Epidermal melanocyte (primary cell): ENCODE measurements around the gene THEMIS2.
"Not testable (repeated sequence)": the region's sequence is repeated elsewhere in the genome, so short reads cannot be mapped to it uniquely, and the experiment has no call there.

ENCODE experiments used
- DNase-seq: peaks from one replicate; pipeline ENCODE4 v3.0.0; 2011; ENCODE audit warnings: low spot score; ENCODE audit not compliant: insufficient read length

THEMIS2 gene

DNA sequence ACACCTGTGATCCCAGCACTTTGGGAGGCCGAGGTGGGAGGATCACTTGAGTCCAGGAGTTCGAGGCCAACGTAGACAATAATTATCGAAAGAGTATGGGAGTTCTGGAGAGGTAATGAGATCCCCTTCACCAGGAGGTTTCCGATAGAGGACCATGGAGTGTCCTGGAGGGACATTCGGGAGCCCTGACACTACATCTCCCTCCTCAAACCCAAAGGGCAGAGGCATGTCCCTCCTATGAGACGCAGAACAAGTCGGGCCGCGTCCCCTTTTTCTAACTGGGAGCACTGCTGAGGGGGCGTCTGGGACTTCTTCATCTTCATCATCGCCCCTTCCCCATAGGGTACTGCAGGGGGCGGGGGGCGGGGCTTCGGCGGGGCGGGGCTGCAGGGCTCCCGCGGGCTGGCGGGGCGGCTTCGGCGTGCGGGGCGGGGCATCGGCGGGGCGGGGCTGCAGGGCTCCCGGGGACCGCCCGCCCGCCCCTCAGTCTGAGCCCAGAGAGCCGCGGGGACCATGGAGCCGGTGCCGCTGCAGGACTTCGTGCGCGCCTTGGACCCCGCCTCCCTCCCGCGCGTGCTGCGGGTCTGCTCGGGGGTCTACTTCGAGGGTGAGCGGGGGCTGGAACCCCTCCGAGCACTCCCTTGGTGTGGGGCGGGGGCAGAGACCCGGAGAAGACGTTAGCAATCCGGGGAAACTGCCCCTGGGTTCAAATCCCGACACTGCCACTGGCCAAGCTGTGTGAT is at the start of gene THEMIS2:
Gene THEMIS2 (plus strand): TSS at position 486 of the 743 bp plus-strand sequence. CDS start 28 bp downstream, at position 514.
- peak; percentile 36 for DNase-seq

DNA sequence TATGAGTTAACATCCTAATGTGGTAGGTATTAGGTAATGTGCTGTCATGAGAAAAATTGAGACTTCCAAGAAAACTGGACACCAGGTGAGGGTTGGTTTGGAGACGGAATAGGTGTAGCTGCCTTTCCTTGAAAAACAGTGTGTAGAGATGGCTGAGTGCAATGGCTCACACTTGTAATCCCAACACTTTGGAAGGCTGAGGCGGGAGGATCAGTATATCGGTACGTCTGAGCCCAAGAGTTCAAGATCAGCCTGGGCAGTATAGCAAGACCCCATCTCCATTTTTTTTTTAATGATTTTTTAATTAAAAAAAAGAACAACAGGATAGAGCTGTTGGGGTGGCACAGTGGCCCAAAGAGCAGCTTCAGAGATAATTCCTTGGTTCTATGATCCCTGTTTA is 48.6 kb upstream of the THEMIS2 start:
- DNase-seq, result no peak

DNA sequence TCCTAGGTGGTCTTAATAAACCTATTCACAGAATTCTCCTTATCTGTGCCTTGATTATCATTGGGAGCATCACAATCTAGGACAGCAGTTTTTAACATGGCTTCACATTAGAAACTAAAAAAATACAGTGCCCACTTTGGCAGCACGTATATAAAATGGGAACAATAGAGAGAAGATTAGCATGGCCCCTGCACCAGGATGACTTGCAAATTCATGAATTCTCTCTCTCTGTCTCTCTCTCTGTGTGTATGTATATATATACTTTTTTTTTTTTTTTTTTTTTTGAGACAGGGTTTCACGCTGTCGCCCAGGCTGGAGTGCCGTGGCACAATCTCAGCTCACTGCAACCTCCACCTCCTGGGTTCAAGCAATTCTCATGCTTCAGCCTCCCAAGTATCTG is 47.9 kb upstream of the THEMIS2 start:
- no peak for DNase-seq

DNA sequence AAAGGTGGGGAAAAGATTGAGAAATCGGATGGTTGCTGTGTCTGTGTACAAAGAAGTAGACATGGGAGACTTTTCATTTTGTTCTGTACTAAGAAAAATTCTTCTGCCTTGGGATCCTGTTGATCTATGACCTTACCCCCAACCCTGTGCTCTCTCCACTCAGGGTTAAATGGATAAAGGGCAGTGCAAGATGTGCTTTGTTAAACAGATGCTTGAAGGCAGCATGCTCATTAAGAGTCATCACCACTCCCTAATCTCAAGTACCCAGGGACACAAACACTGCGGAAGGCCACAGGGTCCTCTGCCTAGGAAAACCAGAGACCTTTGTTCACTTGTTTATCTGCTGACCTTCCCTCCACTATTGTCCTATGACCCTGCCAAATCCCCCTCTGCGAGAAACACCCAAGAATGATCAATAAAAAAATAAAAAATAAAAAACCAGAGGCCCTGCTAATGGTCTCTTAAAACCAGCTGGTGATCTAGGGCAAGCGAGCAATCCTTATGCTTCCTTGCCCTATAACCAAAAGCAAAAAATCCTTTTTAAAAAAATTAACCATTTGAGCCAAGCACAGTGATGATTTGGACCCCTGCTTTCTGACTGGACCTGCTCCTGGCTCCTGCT is 42.9 kb upstream of the THEMIS2 start:
- not testable (repeated sequence) for DNase-seq

DNA sequence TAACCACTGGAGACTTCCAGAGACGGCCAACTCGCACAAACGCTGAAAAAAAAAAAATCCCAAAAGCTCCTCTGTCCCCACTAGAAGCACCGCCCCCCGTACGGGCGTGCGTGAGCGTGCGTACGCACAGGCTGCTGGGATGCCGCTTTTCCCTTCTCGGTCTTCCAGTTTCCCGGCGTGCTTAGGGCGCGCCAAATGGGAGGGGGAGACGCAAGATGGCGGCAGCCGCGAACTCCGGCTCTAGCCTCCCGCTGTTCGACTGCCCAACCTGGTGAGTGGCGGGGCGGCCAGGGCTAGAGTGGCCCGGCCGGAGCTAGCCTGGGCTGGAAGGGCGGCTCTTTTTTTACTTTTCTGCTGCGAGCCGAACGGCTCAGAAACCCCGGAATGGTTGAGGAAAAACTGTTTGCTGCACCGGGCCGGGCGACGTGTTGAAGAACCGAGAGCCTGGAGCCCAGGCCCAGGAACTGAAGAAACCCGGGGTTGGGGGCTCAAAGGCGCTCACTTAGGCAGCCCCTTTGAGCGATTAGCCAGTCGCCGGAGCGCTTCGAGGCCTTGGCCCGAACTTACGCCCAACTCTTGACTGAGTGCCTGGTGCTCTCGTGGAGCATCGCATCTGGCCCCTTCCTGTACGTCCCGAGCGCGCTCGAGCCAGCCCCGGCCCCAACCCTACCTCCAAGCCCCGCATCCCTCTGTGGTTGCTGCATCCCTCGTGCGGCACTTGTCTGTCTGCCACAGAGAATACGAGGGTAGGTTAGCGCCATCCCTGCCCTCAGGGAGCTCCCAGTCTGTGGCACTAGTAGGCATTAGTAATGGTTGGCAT is 41.5 kb upstream of the THEMIS2 start, which contains the start of gene PPP1R8:
Gene PPP1R8 (plus strand): TSS at position 162 of the 820 bp plus-strand sequence. CDS start 54 bp downstream, at position 216.
- DNase-seq, result peak; percentile 78

DNA sequence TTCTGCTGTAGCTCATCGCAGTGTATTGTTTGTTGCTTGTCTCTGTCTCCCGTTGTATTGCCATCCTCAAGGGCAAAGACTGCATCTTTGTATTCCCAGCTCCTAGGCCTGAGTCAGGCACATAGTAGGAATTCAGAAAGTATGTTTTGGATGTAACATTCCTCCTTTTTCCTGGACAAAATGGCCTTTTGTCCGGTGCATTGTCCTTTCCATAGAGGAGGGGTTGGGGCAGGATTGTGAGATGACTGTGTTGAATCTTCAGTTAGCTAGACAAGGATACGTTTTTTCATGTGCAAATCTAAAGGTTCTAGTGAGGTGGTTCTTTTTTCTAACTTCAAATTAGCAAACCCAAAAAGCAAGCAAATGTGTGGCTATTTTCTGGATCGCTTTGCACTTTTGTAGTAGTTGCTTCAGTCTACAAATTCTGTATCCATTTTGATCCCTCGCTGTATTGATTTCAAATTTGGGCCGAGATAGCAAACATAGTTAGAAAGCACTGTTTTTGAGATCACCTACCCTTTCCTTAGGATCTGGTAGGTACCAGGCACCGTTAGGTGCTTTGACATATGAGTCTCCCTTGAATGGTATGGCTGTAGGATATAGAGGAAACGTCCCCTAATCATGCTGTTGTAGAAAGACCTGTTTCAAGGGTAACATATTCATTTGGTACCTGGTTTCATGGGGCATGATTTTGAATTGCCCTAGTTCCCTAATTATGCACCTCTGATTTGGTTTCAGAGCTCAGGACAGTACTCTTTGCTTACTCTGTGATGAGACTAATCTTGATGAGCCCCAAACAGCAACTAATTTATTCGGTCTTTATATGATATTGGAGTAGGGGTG is 40.6 kb upstream of the THEMIS2 start:
- DNase-seq, result no peak

DNA sequence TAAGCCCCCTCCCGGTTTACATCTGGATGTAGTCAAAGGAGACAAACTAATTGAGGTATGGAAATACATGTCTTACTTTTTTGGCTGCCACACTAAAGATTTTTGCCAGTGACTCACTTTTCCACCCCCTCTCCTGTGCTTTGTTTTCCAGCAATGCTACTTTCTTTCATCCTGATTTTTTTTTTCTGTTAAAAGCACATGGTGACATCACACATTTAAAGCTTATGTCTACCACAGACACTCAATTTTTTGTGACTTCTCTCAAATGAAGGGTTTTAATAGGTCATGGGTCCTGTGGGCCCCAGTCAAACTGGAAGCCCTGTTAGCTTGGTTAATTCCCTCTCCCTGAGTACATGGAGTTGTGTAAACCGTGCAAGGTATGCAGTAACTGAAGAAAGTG is 39.6 kb upstream of the THEMIS2 start:
- DNase-seq, result no peak

DNA sequence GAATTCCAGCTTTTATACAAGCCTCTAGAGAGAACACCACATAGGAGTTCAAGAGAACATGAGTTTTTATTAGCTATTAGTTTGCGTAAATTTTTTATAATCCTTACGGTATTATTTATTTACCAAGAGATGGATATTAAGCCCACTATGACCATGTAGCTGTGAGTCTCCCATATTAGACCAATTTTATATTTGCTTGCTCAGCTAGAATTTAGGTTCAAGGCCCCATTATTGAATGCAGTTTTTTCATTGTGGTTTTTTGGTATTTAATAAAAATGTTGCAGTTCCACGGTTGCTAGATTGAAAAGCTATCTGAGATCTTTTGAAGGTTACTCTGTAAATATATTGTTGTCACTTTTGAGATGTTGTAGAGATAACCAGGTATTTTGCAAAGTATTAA is 38.9 kb upstream of the THEMIS2 start:
- DNase-seq, result no peak

DNA sequence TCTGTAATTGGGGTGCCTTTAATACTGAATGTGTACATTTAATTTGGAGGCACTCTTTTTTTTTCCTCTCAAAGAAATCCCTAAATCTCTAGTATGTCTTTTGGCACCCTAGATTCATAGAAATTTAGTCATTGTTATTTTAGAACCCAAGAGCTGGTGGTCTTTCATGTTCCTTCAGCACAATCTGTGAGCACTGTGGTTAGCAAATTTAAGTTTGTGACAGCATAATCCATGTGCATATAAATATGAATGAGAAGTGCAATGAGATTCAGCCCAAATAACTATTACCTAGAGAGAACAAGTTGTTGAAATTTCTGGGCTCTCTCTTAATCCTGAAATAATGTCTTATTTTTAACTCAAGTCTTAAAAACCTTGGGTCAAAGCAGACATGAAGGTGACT is 37.3 kb upstream of the THEMIS2 start:
- DNase-seq, result no peak

DNA sequence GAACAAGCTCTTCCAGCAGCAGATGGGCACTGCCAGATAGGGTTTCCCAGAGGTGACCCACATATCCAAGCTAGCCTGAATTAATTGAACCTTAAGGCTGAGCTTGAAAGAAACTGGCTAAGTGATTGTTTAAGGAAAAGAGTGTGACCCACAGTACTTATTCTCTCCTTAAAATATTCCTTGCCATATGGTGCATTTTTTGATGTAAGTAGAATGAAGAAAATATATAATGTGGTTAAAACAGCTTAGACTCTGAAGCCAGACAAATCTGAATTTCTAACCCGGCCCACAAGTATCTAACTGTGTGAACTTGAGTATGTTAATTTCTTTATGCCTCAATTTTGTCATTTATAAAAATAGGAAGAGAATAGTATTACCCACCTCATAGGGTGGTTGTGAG is 36.8 kb upstream of the THEMIS2 start:
- DNase-seq, result no peak

DNA sequence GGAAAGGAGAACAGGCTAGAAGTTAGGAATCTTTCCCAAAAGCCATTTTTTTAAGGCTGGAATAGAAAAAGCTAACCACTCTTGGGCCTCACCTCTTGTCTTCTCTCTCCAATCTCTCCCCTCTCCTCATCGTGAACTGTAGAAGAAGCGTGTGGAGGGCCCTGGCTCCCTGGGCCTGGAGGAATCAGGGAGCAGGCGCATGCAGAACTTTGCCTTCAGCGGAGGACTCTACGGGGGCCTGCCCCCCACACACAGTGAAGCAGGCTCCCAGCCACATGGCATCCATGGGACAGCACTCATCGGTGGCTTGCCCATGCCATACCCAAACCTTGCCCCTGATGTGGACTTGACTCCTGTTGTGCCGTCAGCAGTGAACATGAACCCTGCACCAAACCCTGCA is 22.4 kb upstream of the THEMIS2 start:
- no peak for DNase-seq

DNA sequence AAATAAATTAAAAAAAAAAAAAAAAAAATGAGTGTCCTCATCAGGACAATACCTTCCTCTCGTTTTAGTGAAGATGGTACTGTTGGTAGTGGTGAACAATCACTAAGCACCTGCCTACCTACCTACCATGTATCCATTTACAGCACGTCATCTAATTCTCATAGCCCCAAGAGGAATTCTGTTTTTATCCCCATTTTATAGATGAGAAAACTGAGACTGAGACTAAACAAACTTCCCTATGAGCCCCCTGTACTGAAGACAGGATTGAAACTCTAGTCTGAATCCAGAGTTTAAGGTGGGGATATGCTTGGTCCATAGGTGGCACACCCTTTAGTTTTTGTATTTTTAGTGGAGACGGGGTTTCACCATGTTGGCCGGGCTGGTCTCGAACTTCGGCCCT is 17.3 kb upstream of the THEMIS2 start:
- DNase-seq, result no peak

DNA sequence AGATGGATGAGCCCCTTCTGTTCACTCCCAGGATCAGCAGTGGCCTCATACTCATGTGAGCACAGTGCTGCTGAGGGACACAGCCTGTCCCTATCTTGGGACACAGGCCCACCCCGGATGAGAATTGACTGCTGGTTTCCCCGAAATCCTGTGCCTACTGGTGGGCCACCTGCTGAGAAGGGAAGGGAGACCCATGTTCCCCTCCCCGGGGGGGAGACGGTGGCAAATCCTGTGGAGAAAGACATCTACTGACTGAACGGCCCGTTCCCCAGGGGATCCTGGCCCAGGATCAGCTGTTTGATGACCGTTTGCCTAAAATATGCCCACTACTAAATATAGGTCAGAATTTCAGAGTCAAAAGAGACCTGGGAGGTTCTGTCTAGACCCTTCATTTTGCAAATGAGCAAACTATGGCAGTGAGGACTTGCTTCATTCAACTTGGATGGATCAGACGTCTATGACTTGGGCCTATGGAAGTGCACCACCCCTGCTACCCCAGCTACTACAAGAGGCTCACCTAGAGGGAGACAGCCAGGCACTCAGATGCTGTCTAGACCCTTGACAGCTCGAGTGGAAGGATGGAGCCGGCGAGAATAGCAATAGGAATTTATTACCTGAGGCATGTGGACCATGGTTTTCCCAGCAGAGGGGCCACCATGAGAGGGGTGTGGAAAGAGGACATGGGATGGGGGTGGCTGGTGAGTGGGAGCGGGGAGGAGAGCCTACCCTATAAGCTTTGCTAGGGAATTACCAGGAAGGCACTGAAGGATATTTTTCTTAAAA is 15.6 kb upstream of the THEMIS2 start:
- DNase-seq, result no peak

DNA sequence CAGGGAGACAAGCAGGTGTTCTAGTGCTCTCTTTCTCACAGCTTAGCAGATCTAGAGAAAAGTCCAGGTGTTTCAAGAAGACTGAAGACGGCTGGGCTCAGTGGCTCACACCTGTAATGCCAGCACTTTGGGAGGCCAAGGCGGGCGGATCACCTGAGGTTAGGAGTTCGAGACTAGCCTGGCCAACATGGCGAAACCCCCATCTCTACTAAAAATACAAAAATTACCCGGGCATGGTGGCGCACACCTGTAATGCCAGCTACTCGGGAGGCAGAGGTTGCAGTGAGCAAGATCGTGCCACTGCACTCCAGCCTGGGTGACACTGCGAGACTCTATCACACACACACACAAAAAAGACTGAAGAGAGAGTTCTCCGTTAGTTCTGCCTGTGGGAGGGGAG is 14.8 kb upstream of the THEMIS2 start:
- DNase-seq, result not testable (repeated sequence)

DNA sequence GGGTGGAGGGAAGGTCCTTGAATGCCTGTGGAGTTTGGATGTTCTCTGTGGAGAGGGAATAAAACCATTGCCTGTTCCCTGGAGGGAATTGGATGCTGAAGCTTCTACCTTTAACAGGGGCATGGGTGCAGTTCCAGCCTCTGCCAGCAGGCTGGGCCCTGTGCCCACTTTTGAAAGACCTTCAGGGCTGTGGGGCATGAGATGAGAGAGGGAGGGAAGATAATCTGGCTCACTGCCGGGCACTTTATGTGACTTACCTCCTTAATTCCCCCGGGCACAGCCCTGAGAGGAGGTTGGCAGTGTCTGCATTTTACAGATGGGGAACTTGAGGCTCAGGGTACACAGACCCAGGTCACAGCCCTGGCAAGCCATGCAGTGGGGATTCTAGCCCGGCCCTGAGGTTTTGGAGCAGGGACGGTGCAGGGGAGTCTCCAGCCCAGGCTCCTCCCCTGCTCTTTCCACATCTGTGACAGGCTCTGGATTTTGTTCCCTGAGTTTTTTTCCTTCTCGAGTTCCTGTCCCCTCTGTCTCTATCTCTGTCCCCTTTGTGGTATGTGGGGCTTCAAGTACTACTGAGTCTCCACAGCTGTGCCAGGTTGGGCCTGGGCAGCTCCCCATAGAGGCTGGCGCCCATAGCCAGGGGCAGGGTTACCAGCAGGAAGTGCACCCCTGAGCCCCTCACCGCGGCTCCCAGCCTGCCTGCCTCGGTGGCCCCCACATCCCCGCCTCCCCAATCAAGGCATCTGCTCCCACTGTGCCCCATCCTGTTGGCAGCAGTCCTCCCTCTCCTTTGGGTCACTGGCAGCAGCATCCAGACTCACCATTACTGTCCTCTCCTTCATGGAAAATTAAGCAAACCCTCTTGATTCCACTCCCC is 14.0 kb upstream of the THEMIS2 start:
- peak; percentile 90 for DNase-seq

DNA sequence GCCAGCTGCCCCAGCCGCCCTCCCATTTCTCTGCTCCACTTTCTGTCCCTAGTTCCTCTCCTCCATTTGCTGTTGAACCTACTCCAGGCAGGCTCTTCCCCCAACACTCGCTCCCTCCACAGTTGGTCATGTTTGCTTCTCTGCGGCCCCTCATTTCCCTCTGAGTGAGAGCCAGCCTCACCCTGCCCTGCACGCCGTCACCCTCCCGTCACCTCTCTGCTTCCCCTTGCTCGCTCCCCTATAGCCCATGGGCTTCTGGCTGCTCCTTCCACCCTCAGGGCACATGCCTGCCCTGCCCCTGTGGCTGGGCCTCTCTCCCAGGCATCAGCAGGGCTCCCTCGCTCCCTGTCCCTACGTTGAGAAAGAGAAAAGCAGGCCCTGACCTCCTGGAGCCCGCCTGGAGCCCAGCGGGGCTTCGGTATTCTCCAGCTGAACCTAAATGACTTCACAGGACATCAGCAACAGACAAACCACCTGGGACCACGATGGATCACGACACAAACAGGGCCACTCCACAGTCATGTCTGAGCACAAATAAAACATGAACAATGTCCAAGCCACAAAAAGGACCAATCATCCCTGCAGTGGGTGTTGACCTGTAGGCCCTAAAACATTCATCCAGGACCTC is 13.3 kb upstream of the THEMIS2 start:
- DNase-seq, result no peak

DNA sequence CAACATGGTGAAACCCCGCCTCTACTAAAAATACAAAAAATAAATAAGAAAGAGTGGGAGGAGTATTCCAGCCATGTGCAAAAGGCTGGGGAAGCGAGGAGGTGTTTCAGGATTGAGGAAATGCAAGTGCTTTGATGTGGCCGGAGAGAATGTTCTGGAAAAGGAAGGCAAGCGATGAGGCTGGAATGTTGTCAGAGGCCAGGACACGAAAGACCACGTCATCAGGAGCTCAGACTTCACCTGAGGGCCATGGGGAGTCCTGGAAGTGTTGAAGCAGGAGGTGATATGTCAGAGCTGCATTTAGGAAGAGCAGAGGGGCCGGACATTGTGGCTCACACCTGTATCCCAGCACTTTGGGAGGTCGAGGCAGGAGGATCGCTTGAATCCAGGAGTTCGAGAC is 10.9 kb upstream of the THEMIS2 start:
- no peak for DNase-seq

DNA sequence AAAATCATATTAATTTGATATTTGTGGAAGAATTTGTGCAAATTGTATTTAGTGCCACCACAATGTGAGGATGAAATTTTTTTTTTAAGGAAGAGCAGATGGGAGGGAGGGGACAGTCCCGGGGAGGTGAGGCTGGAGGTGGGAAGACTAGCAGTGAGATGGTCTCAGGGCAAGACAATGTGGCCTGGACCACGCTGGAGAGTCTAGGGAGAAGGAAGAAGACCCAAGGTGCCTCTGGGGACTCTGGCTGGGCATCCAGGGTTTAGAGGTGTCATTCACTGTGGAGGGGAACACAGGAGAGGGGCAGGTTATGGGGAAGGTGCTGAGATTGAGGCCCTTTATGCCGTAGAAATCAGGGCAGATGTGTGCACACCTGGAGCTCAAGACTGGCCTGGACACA is 10.3 kb upstream of the THEMIS2 start:
- no peak for DNase-seq
